Fibroblast of skin of right biceps (primary cell): ENCODE measurements around the gene ESYT2.

Experiments used
- DNase-seq: peaks from one replicate; pipeline ENCODE4 v3.0.0-alpha.2; 2013

ESYT2 gene

GRCh38 chr7:158765020-158765419 lies 64.3 kb downstream of the ESYT2 start:
- DNase-seq, result no peak

GRCh38 chr7:158763454-158764033 lies 65.8 kb downstream of the ESYT2 start:
- no peak for DNase-seq

- no peak for DNase-seq
These were observed 67.4 kb downstream of the ESYT2 start for GRCh38 chr7:158761945-158762344.

DNA sequence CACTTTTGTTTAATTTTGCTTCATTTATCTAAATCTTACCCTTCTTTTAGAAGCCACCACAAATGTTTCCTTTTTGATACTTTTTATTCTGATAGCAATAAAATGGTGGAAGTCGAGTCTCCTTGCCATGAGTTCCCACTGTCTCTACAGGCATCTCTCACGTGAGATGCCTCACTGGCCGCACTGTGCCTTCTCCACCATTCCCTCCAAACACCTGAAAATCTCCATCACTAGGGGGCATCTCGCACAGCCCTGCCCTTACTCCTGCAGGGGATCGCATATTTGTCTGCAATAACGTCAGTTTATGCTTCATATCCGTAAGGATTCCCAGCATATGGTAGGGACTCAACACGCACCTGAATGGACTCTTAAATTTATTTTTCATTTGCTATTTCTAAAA lies 68.4 kb downstream of the ESYT2 start:
- DNase-seq, result no peak

GRCh38 chr7:158760445-158760764 lies 68.9 kb downstream of the ESYT2 start:
- DNase-seq, result no peak

- no peak for DNase-seq
These were observed 69.4 kb downstream of the ESYT2 start for GRCh38 chr7:158759749-158760444.

DNA sequence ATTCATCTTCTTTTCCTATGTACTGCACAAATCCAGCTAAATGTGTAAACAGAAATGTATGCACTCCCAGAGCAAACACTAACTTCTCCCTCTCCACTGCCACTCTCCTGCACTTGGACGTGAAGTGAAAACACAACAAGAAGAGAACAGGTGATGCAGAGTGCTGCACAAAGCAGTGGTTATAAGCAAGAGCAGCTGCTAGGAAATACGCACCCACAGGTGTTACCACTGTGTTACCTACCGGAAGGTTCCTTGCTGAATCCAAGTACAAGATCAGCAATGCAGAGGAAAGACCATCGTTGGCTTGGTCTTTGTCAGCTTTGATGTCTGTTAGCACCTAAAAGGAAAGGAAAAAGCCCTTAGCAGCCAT lies 70.1 kb downstream of the ESYT2 start:
- no peak for DNase-seq

DNA sequence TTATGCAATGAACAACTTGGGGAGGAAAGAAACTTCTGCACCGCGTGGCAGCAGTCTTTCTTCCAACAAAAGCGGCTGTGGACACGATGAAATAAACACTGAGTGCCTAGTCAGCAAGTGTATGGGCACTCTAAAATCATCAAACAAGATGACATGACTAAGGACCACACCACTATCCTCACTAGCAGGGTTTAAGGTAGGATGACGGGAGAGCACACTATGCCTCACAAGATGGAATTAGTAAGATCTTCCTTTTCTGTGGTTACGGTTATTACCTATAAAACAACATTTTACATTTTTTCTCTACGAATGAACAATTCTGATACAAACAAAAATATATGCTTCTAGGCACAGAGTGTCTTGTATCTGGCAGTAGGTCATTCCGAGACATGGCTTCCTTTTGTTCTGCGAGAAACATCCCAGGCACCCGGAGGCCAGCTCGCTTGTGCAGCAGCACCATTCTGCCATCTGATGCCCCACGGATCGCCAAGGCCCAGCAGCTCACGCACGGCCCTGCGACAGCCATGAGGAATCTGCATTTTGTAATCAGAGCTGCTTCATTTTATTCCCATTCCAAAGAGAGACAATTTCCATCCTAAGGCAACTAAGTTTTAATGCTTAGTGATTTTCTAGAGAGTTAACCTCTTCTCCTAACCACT lies 70.6 kb downstream of the ESYT2 start:
- no peak for DNase-seq

- no peak for DNase-seq
These were observed 71.8 kb downstream of the ESYT2 start for GRCh38 chr7:158757404-158757989.

DNA sequence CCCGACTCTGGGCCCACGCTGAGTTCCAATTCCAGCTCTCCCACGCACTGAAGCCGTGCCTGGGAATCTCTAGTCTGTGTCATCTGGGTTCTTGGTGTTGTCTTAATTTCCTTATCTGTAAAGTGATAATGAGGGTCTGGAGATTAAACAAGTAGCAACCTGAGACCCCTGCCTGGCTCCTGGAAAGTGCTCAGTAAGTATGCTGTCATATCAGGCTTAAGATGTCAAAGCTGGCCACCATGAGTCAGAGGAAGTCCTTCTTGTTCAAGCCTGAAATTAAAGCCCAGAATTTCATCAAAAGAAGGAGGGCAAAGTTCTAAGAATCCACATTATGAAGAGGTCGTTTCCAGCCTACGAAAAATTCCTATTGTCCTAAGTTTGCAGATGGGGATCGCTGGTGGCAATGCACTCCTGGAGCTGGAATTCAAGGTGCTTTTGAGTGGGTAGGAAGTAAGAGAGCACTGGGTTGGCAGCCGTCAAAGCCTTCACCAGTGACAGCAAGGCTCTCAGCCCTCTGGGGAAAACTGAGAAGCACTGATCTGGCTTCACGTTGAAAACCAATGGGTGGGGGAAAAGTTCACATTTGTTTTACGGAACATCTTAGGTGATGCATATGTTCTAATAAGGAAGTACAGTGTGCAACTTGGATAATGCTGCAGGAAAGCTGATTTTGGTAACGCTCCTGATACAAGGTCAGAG lies 74.4 kb downstream of the ESYT2 start:
- no peak for DNase-seq

GRCh38 chr7:158753900-158754299 lies 75.4 kb downstream of the ESYT2 start:
- no peak for DNase-seq

DNA sequence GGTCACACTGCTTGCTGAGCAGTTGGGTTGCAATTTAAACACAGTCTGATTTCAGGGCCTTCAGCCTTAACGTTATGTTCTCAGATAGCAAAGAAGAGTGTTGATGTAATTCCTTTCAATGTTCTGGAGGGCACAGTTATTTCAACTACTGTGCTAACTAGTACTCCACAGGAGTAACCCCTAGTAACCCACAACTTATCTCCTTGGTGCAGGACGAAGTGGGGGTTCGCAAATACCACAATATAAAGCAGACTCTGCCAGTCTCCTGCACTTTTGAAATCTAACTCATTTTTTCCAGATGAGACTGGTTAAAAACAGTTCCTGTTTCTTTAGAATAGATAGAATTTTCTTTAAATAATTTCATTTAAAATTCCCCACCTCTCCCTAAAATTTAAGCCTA lies 77.6 kb downstream of the ESYT2 start:
- DNase-seq, result no peak

- DNase-seq, result no peak
These were observed 78.1 kb downstream of the ESYT2 start for GRCh38 chr7:158751199-158751598.

DNA sequence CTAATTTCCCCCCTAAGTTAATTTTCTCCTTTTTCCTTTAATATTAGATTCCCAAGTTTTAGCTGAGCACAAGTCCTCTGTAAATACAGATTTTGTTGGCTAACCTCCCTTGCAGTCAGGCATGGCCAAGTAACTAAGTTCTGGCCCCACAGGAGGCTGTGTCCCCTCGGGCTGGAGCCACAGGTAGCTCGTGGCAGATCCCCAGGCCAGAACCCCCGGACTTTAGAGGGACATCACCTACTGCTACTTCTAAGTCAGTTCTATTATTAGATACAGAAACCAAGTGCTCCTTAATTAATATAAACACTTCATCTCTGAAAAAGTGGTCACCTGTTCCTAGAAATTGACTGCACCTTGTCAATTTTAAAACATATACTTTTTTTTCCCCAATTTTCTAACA lies 78.6 kb downstream of the ESYT2 start:
- DNase-seq, result no peak

DNA sequence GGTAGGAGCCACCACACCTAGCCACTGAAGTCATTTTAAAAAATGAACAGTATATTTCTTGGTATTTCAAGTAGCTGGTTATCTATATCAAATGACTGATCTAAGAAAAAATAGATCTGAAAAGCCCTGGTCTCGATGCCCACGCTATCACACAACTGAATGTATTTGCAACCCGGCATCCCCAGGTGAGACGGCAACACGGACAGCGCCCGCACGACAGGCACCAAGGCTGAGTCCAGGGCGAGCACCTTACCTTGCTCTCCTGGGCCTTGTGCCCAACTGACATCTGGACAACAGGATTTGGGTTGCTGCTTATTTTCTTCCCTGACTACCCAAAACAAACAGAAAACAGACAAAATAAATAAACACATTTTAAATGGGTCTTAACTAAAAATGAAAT lies 79.9 kb downstream of the ESYT2 start:
- DNase-seq, result no peak

- DNase-seq, result no peak
These were observed 81.0 kb downstream of the ESYT2 start for GRCh38 chr7:158748335-158748734.

GRCh38 chr7:158747408-158747807 lies 81.9 kb downstream of the ESYT2 start:
- no peak for DNase-seq

- no peak for DNase-seq
These were observed 82.4 kb downstream of the ESYT2 start for GRCh38 chr7:158746957-158747356.

- no peak for DNase-seq
These were observed 84.1 kb downstream of the ESYT2 start for GRCh38 chr7:158745057-158745715.

GRCh38 chr7:158744070-158744469 lies 85.2 kb downstream of the ESYT2 start:
- DNase-seq, result no peak

- DNase-seq, result no peak
These were observed 86.1 kb downstream of the ESYT2 start for GRCh38 chr7:158743219-158743618.

GRCh38 chr7:158742065-158742821 lies 87.1 kb downstream of the ESYT2 start:
- no peak for DNase-seq
